Left kidney (tissue), 2 donors: ENCODE measurements around the gene ZMYM5. TPM values are rescaled to one million over a fixed set of nuclear protein-coding genes. Genes with fewer than 3 reads are reported as not detected.
"Not testable (repeated sequence)": the region's sequence is repeated elsewhere in the genome, so short reads cannot be mapped to it uniquely, and the experiment has no call there.

Source experiments
- DNase-seq: peaks from one replicate; pipeline ENCODE4 v3.0.0-alpha.2; 2013
- polyA plus RNA-seq: library from polyadenylated mRNA; unstranded; fragments of 120-200 nt; gene quantifications from one replicate; pipeline ENCODE4 v1.2.1, GENCODE V29; 2013; ENCODE audit not compliant: insufficient read length

ZMYM5 gene
- polyA plus RNA-seq, 1 donor: 35.4 TPM

- no peak for DNase-seq
These were observed 28.7 kb downstream of the ZMYM5 start for GRCh38 chr13:19834704-19835103.

- DNase-seq: no peak
These were observed 40.8 kb downstream of the ZMYM5 start for GRCh38 chr13:19822673-19823072.

- DNase-seq: peak; percentile 52
These were observed 45.1 kb downstream of the ZMYM5 start for GRCh38 chr13:19818223-19818842.

- DNase-seq: no peak
These were observed 45.8 kb downstream of the ZMYM5 start for GRCh38 chr13:19817510-19818158.

GRCh38 chr13:19817106-19817505, 46.3 kb downstream of the ZMYM5 start:
- no peak for DNase-seq

GRCh38 chr13:19815842-19816241, 47.6 kb downstream of the ZMYM5 start:
- not testable (repeated sequence) for DNase-seq

- no peak for DNase-seq
These were observed 52.2 kb downstream of the ZMYM5 start for GRCh38 chr13:19810996-19811881.

GRCh38 chr13:19810151-19810550, 53.3 kb downstream of the ZMYM5 start:
- DNase-seq: no peak

GRCh38 chr13:19805765-19806164, 57.7 kb downstream of the ZMYM5 start:
- no peak for DNase-seq

- no peak for DNase-seq
These were observed 67.5 kb downstream of the ZMYM5 start for GRCh38 chr13:19795956-19796355.

- DNase-seq: peak; percentile 68
These were observed 68.8 kb downstream of the ZMYM5 start for GRCh38 chr13:19794631-19795030.

- no peak for DNase-seq
These were observed 71.4 kb downstream of the ZMYM5 start for GRCh38 chr13:19791953-19792537.

- peak; percentile 94 for DNase-seq
These were observed 80.4 kb downstream of the ZMYM5 start, which contains the start of gene PSPC1 for GRCh38 chr13:19782727-19783682. Gene PSPC1 (minus strand): TSS chr13:19782945. CDS start chr13:19782757, 188 bp downstream.

GRCh38 chr13:19782049-19782726, 81.3 kb downstream of the ZMYM5 start:
- DNase-seq: peak; percentile 46

- peak; percentile 3 for DNase-seq
These were observed 81.9 kb downstream of the ZMYM5 start for GRCh38 chr13:19781526-19781925.

GRCh38 chr13:19780753-19781418, 82.6 kb downstream of the ZMYM5 start:
- DNase-seq: not testable (repeated sequence)
